ENCODE data around the gene ICAM3. TPM values are rescaled to one million over a fixed set of nuclear protein-coding genes. Genes with fewer than 3 reads are reported as not detected.

The ICAM3 gene
- total RNA-seq, 5 donors from 2014 or later (not counting 1 experiment from before 2014, with no cell fraction given): 167 to 233 (median 183) TPM

Other genes starting within 250 kb of the ICAM3 start
- gene ANGPTL6, start 236.9 kb downstream of the ICAM3 start, total RNA-seq: 1 to 10 TPM in 3 of 5 donors, under 1 TPM in 2; 0.37 to 1.7 (median 1.1) TPM
- 100 to 1,000 TPM in 3 of 5 donors, 10 to 100 TPM in 2; 89.3 to 140 (median 123) TPM for gene PPAN, start 233.3 kb downstream of the ICAM3 start, total RNA-seq
- 10 to 100 TPM; 58.8 to 75.2 (median 61.7) TPM for gene P2RY11, start 227.9 kb downstream of the ICAM3 start, total RNA-seq
- gene EIF3G, start 219.7 kb downstream of the ICAM3 start, total RNA-seq: 100 to 1,000 TPM; 288 to 435 (median 387) TPM
- gene DNMT1, start 144.7 kb downstream of the ICAM3 start, total RNA-seq: 100 to 1,000 TPM; 199 to 245 (median 235) TPM
- 10 to 100 TPM in 2 of 5 donors, 1 to 10 TPM in 3; 6.2 to 11.4 (median 9.8) TPM for gene S1PR2, start 108.3 kb downstream of the ICAM3 start, total RNA-seq
- gene MRPL4, start 87.4 kb downstream of the ICAM3 start, total RNA-seq: 10 to 100 TPM; 32.9 to 56.6 (median 53.1) TPM
- gene ICAM1, start 68.5 kb downstream of the ICAM3 start, total RNA-seq: 10 to 100 TPM in 1 of 5 donors, 1 to 10 TPM in 4; 4.2 to 11.0 (median 5.9) TPM
- under 1 TPM; 0.47 to 0.79 (median 0.53) TPM for gene ICAM4, start 52.7 kb downstream of the ICAM3 start, total RNA-seq
- gene ICAM5, start 49.7 kb downstream of the ICAM3 start, total RNA-seq: 1 to 10 TPM in 1 of 5 donors, under 1 TPM in 4; 0.20 to 1.1 (median 0.59) TPM
- 10 to 100 TPM in 2 of 5 donors, 1 to 10 TPM in 3; 3.9 to 11.8 (median 8.1) TPM for gene ZGLP1, start 29.8 kb downstream of the ICAM3 start, total RNA-seq
- gene FDX2, start 23.6 kb downstream of the ICAM3 start, total RNA-seq: 10 to 100 TPM in 3 of 5 donors, 1 to 10 TPM in 2; 5.7 to 16.8 (median 11.4) TPM
- gene RAVER1, start 6.1 kb downstream of the ICAM3 start, total RNA-seq: 10 to 100 TPM; 31.5 to 68.2 (median 61.2) TPM
- gene TYK2, start 40.9 kb upstream of the ICAM3 start, total RNA-seq: 100 to 1,000 TPM; 277 to 346 (median 323) TPM
- 100 to 1,000 TPM; 163 to 205 (median 190) TPM for gene CDC37, start 63.9 kb upstream of the ICAM3 start, total RNA-seq
- 10 to 100 TPM in 1 of 5 donors, 1 to 10 TPM in 4; 2.2 to 13.3 (median 6.2) TPM for gene PDE4A, start 80.9 kb upstream of the ICAM3 start, total RNA-seq
- gene KEAP1, start 163.7 kb upstream of the ICAM3 start, total RNA-seq: 10 to 100 TPM; 18.4 to 64.2 (median 56.0) TPM
- gene S1PR5, start 177.8 kb upstream of the ICAM3 start, total RNA-seq: 10 to 100 TPM in 1 of 5 donors, 1 to 10 TPM in 4; 1.9 to 25.0 (median 6.5) TPM
- gene ATG4D, start 204.3 kb upstream of the ICAM3 start, total RNA-seq: 10 to 100 TPM; 55.7 to 63.0 (median 60.9) TPM
- 10 to 100 TPM; 50.9 to 94.8 (median 79.1) TPM for gene KRI1, start 226.4 kb upstream of the ICAM3 start, total RNA-seq
- gene CDKN2D, start 229.4 kb upstream of the ICAM3 start, total RNA-seq: 10 to 100 TPM; 24.0 to 51.5 (median 32.5) TPM
- 1 to 10 TPM in 2 of 5 donors, under 1 TPM in 1, not detected in 2; 0.30 to 1.6 (median 1.1) TPM for gene AP1M2, start 247.7 kb upstream of the ICAM3 start, total RNA-seq

Measured in T-cell (primary cell).